Transverse colon (tissue), 4 donors: Measurements from ENCODE around the gene AUH. TPM values are rescaled to one million over a fixed set of nuclear protein-coding genes. Genes with fewer than 3 reads are reported as not detected.

Experiments used
- DNase-seq: peaks from one replicate; pipeline ENCODE4 v3.0.0-alpha.2; 2019
- H3K27ac ChIP-seq, 4 donors: fragments of 200-600 bp; sonication (generic); 2 replicates each; pipeline ENCODE4 v1.5.1; 2016 to 2018; ENCODE audit warnings: inconsistent platforms in 4 of 4
- H3K27me3 ChIP-seq: fragments of 200-600 bp; sonication (generic); 2 replicates; pipeline ENCODE4 v1.5.1; 2017; ENCODE audit warnings: inconsistent platforms
- H3K36me3 ChIP-seq, 4 donors: fragments of 200-600 bp; sonication (generic); 2 replicates each; pipeline ENCODE4 v1.5.1; 2017 to 2019; ENCODE audit warnings: inconsistent platforms in 4 of 4
- H3K4me1 ChIP-seq, 4 donors: fragments of 200-600 bp; sonication (generic); 2 replicates each; pipeline ENCODE4 v1.5.1; 2017 to 2020; ENCODE audit warnings: inconsistent platforms in 4 of 4
- H3K4me3 ChIP-seq, 4 donors: fragments of 200-600 bp; sonication (generic); 1 replicate in 1 of 4; 2 replicates in 3 of 4; pipeline versions ENCODE4 v1.5.1 to v1.6.1; 2017 to 2019; ENCODE audit warnings: inconsistent platforms in 4 of 4
- H3K9me3 ChIP-seq, 2 donors: fragments of 200-600 bp; sonication (generic); 2 replicates each; pipeline ENCODE4 v1.5.1; 2017 to 2019; ENCODE audit warnings: inconsistent platforms in 2 of 2
- CTCF ChIP-seq, 5 experiments: fragments of 200-600 bp in 3 of 5; fragments of 450-650 bp in 2 of 5; sonication (generic) in 3 of 5; IDR thresholded peaks; 1 replicate in 2 of 5; 2 replicates in 3 of 5; pipeline ENCODE4 v1.5.1; 2016 to 2017; ENCODE audit warnings: antibody characterized with exemption in 5 of 5, inconsistent platforms in 3 of 5, mild to moderate bottlenecking in 2 of 5, moderate library complexity in 1 of 5
- EP300 ChIP-seq: sonication (generic); formaldehyde crosslinking; IDR thresholded peaks from one replicate; pipeline ENCODE4 v1.6.1; 2017; ENCODE audit warnings: antibody characterized with exemption, low read depth
- POLR2A ChIP-seq: fragments of 450-650 bp; IDR thresholded peaks from one replicate; pipeline ENCODE4 v1.6.1; 2016; ENCODE audit warnings: antibody characterized with exemption, mild to moderate bottlenecking, moderate library complexity
- POLR2AphosphoS5 ChIP-seq, 3 donors: sonication (generic); formaldehyde crosslinking; IDR thresholded peaks; one replicate each; pipeline ENCODE4 v1.6.1; 2016; ENCODE audit warnings: antibody characterized with exemption in 3 of 3
- WGBS, 2 donors: methylation state at CpG; one replicate each; pipeline ENCODE4 v1.1.5; 2018; ENCODE audit warnings: low coverage in 1 of 2; 5-methylcytosine and 5-hydroxymethylcytosine counted together
- in situ Hi-C, 4 donors: fragments of 200-750 bp; cut with MboI; loops; one replicate each; pipeline versions ENCODE4 v1.15.0 to v1.15.1; 2017; ENCODE audit warnings: low sequenced_read_pairs in 3 of 4, low pct_ligation_motif_present in 1 of 4, low pct_unique_long_range_greater_than_20kb in 1 of 4
- intact Hi-C: fragments of 100-400 bp; cut with DNase I; formaldehyde crosslinking; loops from one replicate; pipeline ENCODE4 v1.15.1; 2023; ENCODE audit warnings: low total_unique reads
- total RNA-seq, 4 donors: library from RNA; depleted of rRNA; stranded (reverse); fragments of >200 nt; gene quantifications; one replicate each; pipeline ENCODE4 v1.1.0, GENCODE V29; 2016

Gene AUH
- total RNA-seq, 4 donors from 2014 or later, result 55.0 to 136 (median 83.8) TPM

DNA sequence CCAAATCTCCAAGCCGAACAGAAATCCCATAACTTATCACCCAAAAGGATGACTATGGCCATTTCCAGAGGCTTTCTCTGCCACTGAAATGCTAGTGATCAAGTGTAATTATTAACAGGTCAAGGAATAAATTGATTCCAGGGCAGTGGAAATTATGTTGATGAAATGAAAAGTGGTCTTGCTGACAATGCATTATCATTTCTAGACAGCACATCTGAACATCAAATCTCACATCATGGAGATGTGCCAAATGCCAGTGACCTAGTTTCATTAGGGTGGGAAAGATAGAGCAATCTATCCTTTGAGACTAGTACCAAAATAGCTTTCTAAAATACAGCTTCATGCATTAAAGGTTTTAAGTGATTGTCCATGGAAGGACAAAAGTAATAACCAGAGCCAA lies 86.1 kb downstream of the AUH start:
- in situ Hi-C loops (no loop called here), intact Hi-C loops (no loop called here)
- TF ChIP-seq EP300 (no peak), POLR2AphosphoS5 (IDR thresholded peaks at IDR 0.05) (no peak), POLR2A (no peak), CTCF (IDR thresholded peaks at IDR 0.05) (no peak)
- Histone ChIP-seq H3K4me1 (peaks cover 0 to 3% (median 0%) of the 10 kb centered on the region in 4 donors), H3K9me3 (no peaks in the 10 kb centered on the region), H3K4me3 (no peak overlapping the region), H3K27ac (no peak overlapping the region), H3K27me3 (no peaks in the 10 kb centered on the region), H3K36me3 (no peaks in the 10 kb centered on the region)
- DNase-seq, result no peak
- WGBS, 2 donors, result 88 to 89% methylated on average over 1 of the region's 1 CpG

DNA sequence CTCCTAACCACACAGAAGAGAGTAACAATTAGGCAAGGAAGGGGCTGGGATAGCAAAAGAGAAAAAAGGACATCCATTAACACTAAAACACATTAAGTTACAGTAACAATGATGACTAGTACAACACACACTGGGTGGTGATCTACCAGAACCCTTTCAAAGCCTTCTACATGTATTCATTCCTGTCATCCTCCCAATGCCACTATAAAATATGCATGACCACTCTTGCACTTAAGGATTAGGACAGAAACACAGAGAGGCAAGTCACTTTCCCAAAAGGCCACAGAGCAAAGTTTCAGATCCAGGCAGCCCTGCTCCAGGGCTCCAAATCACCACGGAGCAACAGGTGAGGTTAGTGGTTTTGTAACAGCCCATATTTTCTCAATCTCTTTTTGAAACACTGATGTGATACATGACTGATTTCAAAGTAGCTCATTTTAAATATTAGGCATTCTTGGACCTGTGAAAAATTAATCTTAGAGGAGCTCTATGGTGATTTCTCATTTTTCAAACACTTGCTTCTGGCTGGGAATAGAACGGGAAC lies 86.7 kb downstream of the AUH start:
- peaks cover 0 to 3% (median 0%) of the 10 kb centered on the region in 4 donors for H3K4me1 ChIP-seq
- in situ Hi-C loops, result no loop called here
- no peak overlapping the region for H3K4me3 ChIP-seq
- DNase-seq, result no peak
- no peaks in the 10 kb centered on the region for H3K36me3 ChIP-seq
- no peak overlapping the region for H3K27ac ChIP-seq
- H3K9me3 ChIP-seq, result no peaks in the 10 kb centered on the region
- no peak for TF ChIP-seq POLR2A
- H3K27me3 ChIP-seq, result no peaks in the 10 kb centered on the region
- intact Hi-C loops, result no loop called here
- 88 to 93% methylated on average over 2 of the region's 2 CpGs for WGBS, 2 donors

DNA sequence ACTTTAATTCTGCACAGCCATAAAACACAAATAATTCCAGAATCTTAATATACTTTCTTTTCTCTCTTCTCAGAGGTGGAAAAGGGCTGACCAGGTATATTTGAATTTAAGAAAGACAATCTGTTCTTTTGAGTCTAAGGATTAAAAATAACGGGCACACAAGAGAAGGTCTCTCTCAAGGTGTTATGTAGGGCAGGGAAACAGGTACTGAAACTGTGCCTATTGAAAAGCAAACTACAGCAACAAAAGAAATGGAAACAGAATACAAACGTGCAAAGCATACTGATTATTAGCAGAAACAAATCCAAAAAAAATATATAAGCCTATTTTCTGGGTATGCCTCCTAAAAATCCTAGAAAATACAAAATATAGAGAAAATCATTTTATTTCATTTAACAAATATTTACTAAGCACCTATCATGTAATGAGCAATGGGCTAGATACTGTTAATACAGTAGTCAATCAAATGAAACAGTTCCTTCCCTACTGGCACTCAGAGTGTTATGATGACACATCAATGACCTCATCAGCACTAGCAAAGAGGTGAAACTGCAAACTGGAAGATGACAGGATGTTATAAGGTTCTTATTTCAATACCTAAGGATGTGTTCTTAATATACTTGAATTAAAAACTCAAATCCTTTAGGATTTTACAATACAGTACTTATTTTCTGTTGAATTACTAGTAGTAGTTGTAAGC lies 87.7 kb downstream of the AUH start:
- Histone ChIP-seq H3K4me3 (no peak overlapping the region), H3K36me3 (no peaks in the 10 kb centered on the region), H3K27ac (no peak overlapping the region), H3K9me3 (no peaks in the 10 kb centered on the region), H3K4me1 (peaks cover 0 to 3% (median 0%) of the 10 kb centered on the region in 4 donors), H3K27me3 (no peaks in the 10 kb centered on the region)
- no peak for DNase-seq
- intact Hi-C loops (no loop called here), in situ Hi-C loops (no loop called here)
- no peak for TF ChIP-seq POLR2AphosphoS5 (IDR thresholded peaks at IDR 0.05)
- TF ChIP-seq POLR2A, result no peak
- TF ChIP-seq CTCF (IDR thresholded peaks at IDR 0.05), result no peak
- TF ChIP-seq EP300, result no peak
- 77 to 85% methylated on average over 2 of the region's 2 CpGs for WGBS, 2 donors

GRCh38 chr9:91271156-91271555 lies 90.6 kb downstream of the AUH start:
- intact Hi-C loops, result no loop called here
- in situ Hi-C loops, result no loop called here
- Histone ChIP-seq H3K4me1 (peaks cover 0 to 3% (median 0%) of the 10 kb centered on the region in 4 donors), H3K9me3 (no peaks in the 10 kb centered on the region), H3K4me3 (no peak overlapping the region), H3K27ac (no peak overlapping the region), H3K36me3 (no peaks in the 10 kb centered on the region), H3K27me3 (no peaks in the 10 kb centered on the region)
- WGBS, 2 donors, result 90 to 97% methylated on average over 2 of the region's 2 CpGs
- TF ChIP-seq EP300, result no peak
- no peak for TF ChIP-seq POLR2A
- TF ChIP-seq POLR2AphosphoS5 (IDR thresholded peaks at IDR 0.05), result no peak
- no peak for TF ChIP-seq CTCF (IDR thresholded peaks at IDR 0.05)
- no peak for DNase-seq
